ENCODE data around the gene PITPNM1.

- TF ChIP-seq ESRRG (CRISPR knock-in tag; IDR thresholded peaks at IDR 0.05) (no peak), ZNF565 (CRISPR knock-in tag; conservative IDR thresholded peaks at IDR 0.05; ENCODE audit: low read depth) (no peak), TSHZ2 (CRISPR knock-in tag; IDR thresholded peaks at IDR 0.05) (no peak), PATZ1 (CRISPR knock-in tag; IDR thresholded peaks at IDR 0.05; ENCODE audit: borderline replicate concordance) (no peak), ZNF70 (CRISPR knock-in tag; IDR thresholded peaks at IDR 0.05) (no peak), ZFP3 (CRISPR knock-in tag; IDR thresholded peaks at IDR 0.05) (no peak), CREB5 (CRISPR knock-in tag; IDR thresholded peaks at IDR 0.05; ENCODE audit: low read depth) (no peak)
Measured at GRCh38 chr11:67499808-67500483, 5.2 kb downstream of the PITPNM1 start.
